Lower leg skin (tissue), 4 donors: Measurements from ENCODE around the gene FZD1. TPM values are rescaled to one million over a fixed set of nuclear protein-coding genes. Genes with fewer than 3 reads are reported as not detected.

ENCODE experiments used
- DNase-seq, 2 donors: peaks; one replicate each; pipeline ENCODE4 v3.0.0-alpha.2; 2019; ENCODE audit warnings: low spot score in 2 of 2
- H3K4me3 ChIP-seq: fragments of 200-600 bp; sonication (generic); 2 replicates; pipeline ENCODE4 v1.5.1; 2017; ENCODE audit warnings: mild to moderate bottlenecking, low read depth; ENCODE audit not compliant: poor library complexity, severe bottlenecking
- CTCF ChIP-seq, 3 donors: fragments of 450-650 bp; IDR thresholded peaks; one replicate each; pipeline ENCODE4 v1.5.1; 2016; ENCODE audit warnings: antibody characterized with exemption in 3 of 3, mild to moderate bottlenecking in 3 of 3, moderate library complexity in 2 of 3
- POLR2A ChIP-seq, 2 donors: fragments of 450-650 bp; IDR thresholded peaks; one replicate each; pipeline ENCODE4 v1.6.1; 2016 to 2017; ENCODE audit warnings: antibody characterized with exemption in 2 of 2, mild to moderate bottlenecking in 1 of 2, moderate library complexity in 1 of 2
- WGBS, 2 donors: methylation state at CpG; one replicate each; pipeline ENCODE4 v1.1.5; 2018; 5-methylcytosine and 5-hydroxymethylcytosine counted together
- intact Hi-C: fragments of 100-400 bp; cut with DNase I; formaldehyde crosslinking; loops from one replicate; pipeline ENCODE4 v1.15.0; 2023; ENCODE audit warnings: low total_unique reads
- total RNA-seq, 4 donors: library from RNA; depleted of rRNA; stranded (reverse); fragments of >200 nt; gene quantifications; one replicate each; pipeline ENCODE4 v1.1.0, GENCODE V29; 2016

FZD1 gene
- total RNA-seq, 4 donors from 2014 or later: 18.7 to 55.1 (median 33.9) TPM

GRCh38 chr7:91288208-91288824 is 24.1 kb downstream of the FZD1 start:
- intact Hi-C loops: no loop called here
- TF ChIP-seq CTCF (IDR thresholded peaks at IDR 0.05): no peak
- no peak for TF ChIP-seq POLR2A (IDR thresholded peaks at IDR 0.05)
- peak in 1 of 2 donors; percentile 74 for DNase-seq
- 81 to 83% methylated on average over 3 of the region's 3 CpGs for WGBS, 2 donors
- no peak overlapping the region for H3K4me3 ChIP-seq

GRCh38 chr7:91289633-91290254 is 25.5 kb downstream of the FZD1 start:
- TF ChIP-seq POLR2A (IDR thresholded peaks at IDR 0.05): no peak
- TF ChIP-seq CTCF (IDR thresholded peaks at IDR 0.05): no peak
- WGBS, 2 donors: 68 to 80% methylated on average over 5 of the region's 5 CpGs
- no peak for DNase-seq
- no peak overlapping the region for H3K4me3 ChIP-seq
- intact Hi-C loops: no loop called here

GRCh38 chr7:91291302-91291701 is 27.1 kb downstream of the FZD1 start:
- DNase-seq: no peak
- intact Hi-C loops: no loop called here
- 89 to 98% methylated on average over 5 of the region's 5 CpGs for WGBS, 2 donors
- no peak overlapping the region for H3K4me3 ChIP-seq
- TF ChIP-seq POLR2A (IDR thresholded peaks at IDR 0.05) (no peak), CTCF (IDR thresholded peaks at IDR 0.05) (no peak)

GRCh38 chr7:91291902-91292301 is 27.7 kb downstream of the FZD1 start:
- no peak overlapping the region for H3K4me3 ChIP-seq
- WGBS, 2 donors: 89 to 93% methylated on average over 1 of the region's 1 CpG
- DNase-seq: no peak
- TF ChIP-seq POLR2A (IDR thresholded peaks at IDR 0.05) (no peak), CTCF (IDR thresholded peaks at IDR 0.05) (no peak)
- intact Hi-C loops: no loop called here

GRCh38 chr7:91292506-91292905 is 28.3 kb downstream of the FZD1 start:
- no peak overlapping the region for H3K4me3 ChIP-seq
- DNase-seq: no peak
- 91 to 100% methylated on average over 1 of the region's 1 CpG for WGBS, 2 donors
- intact Hi-C loops: no loop called here
- TF ChIP-seq CTCF (IDR thresholded peaks at IDR 0.05) (no peak), POLR2A (IDR thresholded peaks at IDR 0.05) (no peak)
